H1 (cell line): ENCODE data around the gene SELENBP1. TPM values are rescaled to one million over a fixed set of nuclear protein-coding genes. Genes with fewer than 3 reads are reported as not detected.

Source experiments
- CTCF ChIA-PET: fragments of 300-600 bp; sonication (Branson Sonifier 250); formaldehyde crosslinking; loops from one replicate; lab custom pipeline; 2021; ENCODE audit not compliant: partially characterized antibody; lab: Charles Lee
- POLR2A ChIA-PET: fragments of 300-600 bp; sonication (Branson Sonifier 250); formaldehyde crosslinking; loops from one replicate; lab custom pipeline; 2021; ENCODE audit warnings: inconsistent platforms; ENCODE audit not compliant: partially characterized antibody; lab: Charles Lee
- DNase-seq, 2 experiments: peaks; one replicate each; pipeline versions ENCODE4 v3.0.0 to v3.0.0-alpha.2; 2010 to 2022; ENCODE audit warnings: low spot score in 2 of 2, low read depth in 1 of 2, mixed read lengths in 1 of 2
- FAIRE-seq: peaks from 2 replicates; lab custom pipeline; 2011; peaks lifted over from hg19 to GRCh38; lab: Jason Lieb, UNC
- H2AFZ ChIP-seq: 2 replicates; pipeline ENCODE4 v1.8.1; 2012; ENCODE audit warnings: low read length, inconsistent platforms
- H2AK5ac ChIP-seq: 2 replicates; pipeline ENCODE4 v1.6.1; 2013; ENCODE audit warnings: low read depth, low read length
- H2BK120ac ChIP-seq: replicated peaks from 2 replicates; pipeline ENCODE3; 2013; ENCODE audit warnings: low read depth, low read length, inconsistent platforms
- H2BK12ac ChIP-seq: 2 replicates; pipeline ENCODE4 v1.6.1; 2013; ENCODE audit warnings: low read depth, low read length
- H2BK15ac ChIP-seq: 2 replicates; pipeline ENCODE4 v1.6.1; 2013; ENCODE audit warnings: low read length
- H2BK20ac ChIP-seq: 2 replicates; pipeline ENCODE4 v1.6.1; 2013; ENCODE audit warnings: low read length
- H2BK5ac ChIP-seq: 2 replicates; pipeline ENCODE4 v1.6.1; 2013; ENCODE audit warnings: low read depth, low read length
- H3K14ac ChIP-seq: 2 replicates; pipeline ENCODE4 v1.6.1; 2013; ENCODE audit warnings: inconsistent platforms; ENCODE audit not compliant: insufficient read length
- H3K18ac ChIP-seq: 2 replicates; pipeline ENCODE4 v1.6.1; 2013; ENCODE audit warnings: low read length; ENCODE audit errors: extremely low read depth
- H3K23ac ChIP-seq: 2 replicates; pipeline ENCODE4 v1.6.1; 2013; ENCODE audit warnings: inconsistent platforms; ENCODE audit not compliant: insufficient read length
- H3K23me2 ChIP-seq: 2 replicates; pipeline ENCODE4 v1.6.1; 2013; ENCODE audit warnings: low read depth, low read length
- H3K27ac ChIP-seq: 2 replicates; pipeline ENCODE4 v1.6.1; 2011; ENCODE audit warnings: low read depth, low read length, inconsistent platforms
- H3K27me3 ChIP-seq, 4 experiments: replicated peaks in 1 of 4; 1 replicate in 1 of 4; 2 replicates in 3 of 4; pipeline versions ENCODE4 v1.6.1 to v1.8.1; 2011 to 2013; ENCODE audit warnings: low read length in 3 of 4, mild to moderate bottlenecking in 3 of 4, inconsistent platforms in 2 of 4, mixed read lengths in 2 of 4, moderate library complexity in 1 of 4; ENCODE audit not compliant: control insufficient read depth in 3 of 4, insufficient read depth in 3 of 4; ENCODE audit errors: extremely low read depth in 1 of 4
- H3K36me3 ChIP-seq, 4 experiments: 2 replicates each; pipeline versions ENCODE4 v1.6.1 to v1.8.1; 2011 to 2013; ENCODE audit warnings: mild to moderate bottlenecking in 4 of 4, low read length in 3 of 4, moderate library complexity in 2 of 4, control low read depth in 1 of 4, inconsistent platforms in 1 of 4; ENCODE audit not compliant: insufficient read depth in 4 of 4, control insufficient read depth in 2 of 4
- H3K4ac ChIP-seq: replicated peaks from 2 replicates; pipeline ENCODE3; 2013; ENCODE audit warnings: low read length, low read depth, mixed read lengths, inconsistent platforms; ENCODE audit not compliant: insufficient read length
- H3K4me1 ChIP-seq, 4 experiments: replicated peaks in 1 of 4; 1 replicate in 1 of 4; 2 replicates in 3 of 4; pipeline versions ENCODE4 v1.6.1 to v1.8.1; 2011 to 2013; ENCODE audit warnings: low read length in 3 of 4, inconsistent platforms in 2 of 4, mixed read lengths in 1 of 4; ENCODE audit not compliant: insufficient read depth in 4 of 4, control insufficient read depth in 3 of 4
- H3K4me2 ChIP-seq, 2 experiments: 2 replicates each; pipeline versions ENCODE4 v1.6.1 to v1.8.1; 2011 to 2013; ENCODE audit warnings: low read depth in 2 of 2, low read length in 2 of 2, control low read depth in 1 of 2, inconsistent platforms in 1 of 2, mild to moderate bottlenecking in 1 of 2; ENCODE audit not compliant: insufficient read depth in 1 of 2
- H3K4me3 ChIP-seq, 4 experiments: fragments of 200-600, 300-600 bp in 1 of 4; sonication (generic), shearing (Covaris generic), sonication (Bioruptor Twin) in 1 of 4; 2 replicates each; pipeline versions ENCODE4 v1.5.1 to v1.8.1; 2011 to 2016; ENCODE audit warnings: low read length in 4 of 4, low read depth in 3 of 4, control low read depth in 2 of 4, inconsistent platforms in 2 of 4, mild to moderate bottlenecking in 2 of 4, mixed read lengths in 1 of 4, moderate library complexity in 1 of 4; ENCODE audit not compliant: insufficient read depth in 2 of 4; ENCODE audit errors: extremely low read depth in 1 of 4
- H3K56ac ChIP-seq: replicated peaks from 2 replicates; pipeline ENCODE3; 2013; ENCODE audit warnings: low read depth, mild to moderate bottlenecking, mixed read lengths, low read length, inconsistent platforms; ENCODE audit not compliant: insufficient read length
- H3K79me1 ChIP-seq: 2 replicates; pipeline ENCODE4 v1.6.1; 2013; ENCODE audit warnings: low read depth, low read length, control low read depth
- H3K79me2 ChIP-seq, 2 experiments: 2 replicates each; pipeline versions ENCODE4 v1.6.1 to v1.8.1; 2012 to 2013; ENCODE audit warnings: low read length in 2 of 2, mild to moderate bottlenecking in 2 of 2, inconsistent platforms in 1 of 2; ENCODE audit not compliant: insufficient read depth in 2 of 2, control insufficient read depth in 1 of 2
- H3K9ac ChIP-seq, 4 experiments: replicated peaks in 1 of 4; 1 replicate in 1 of 4; 2 replicates in 3 of 4; pipeline versions ENCODE4 v1.6.1 to v1.8.1; 2011 to 2013; ENCODE audit warnings: low read depth in 3 of 4, low read length in 3 of 4, control low read depth in 2 of 4, mild to moderate bottlenecking in 2 of 4, moderate library complexity in 2 of 4, inconsistent platforms in 1 of 4; ENCODE audit errors: extremely low read depth in 1 of 4
- H3K9me3 ChIP-seq, 2 experiments: 2 replicates each; pipeline versions ENCODE4 v1.6.1 to v1.8.1; 2012 to 2013; ENCODE audit warnings: mild to moderate bottlenecking in 2 of 2, moderate library complexity in 2 of 2, control low read depth in 1 of 2, inconsistent platforms in 1 of 2, low read depth in 1 of 2, low read length in 1 of 2, mixed read lengths in 1 of 2; ENCODE audit not compliant: insufficient read depth in 2 of 2
- H4K20me1 ChIP-seq, 2 experiments: replicated peaks in 1 of 2; 2 replicates each; pipeline versions ENCODE3 to v1.8.1; 2011 to 2013; ENCODE audit warnings: inconsistent platforms in 2 of 2, low read length in 2 of 2, mild to moderate bottlenecking in 1 of 2; ENCODE audit not compliant: insufficient read depth in 2 of 2, control insufficient read depth in 1 of 2
- H4K5ac ChIP-seq: 2 replicates; pipeline ENCODE4 v1.6.1; 2013; ENCODE audit warnings: low read length, low read depth, mixed read lengths, inconsistent platforms; ENCODE audit not compliant: insufficient read length
- H4K8ac ChIP-seq: 2 replicates; pipeline ENCODE4 v1.8.0; 2013; ENCODE audit warnings: mild to moderate bottlenecking, moderate library complexity, low read length, inconsistent platforms; ENCODE audit not compliant: insufficient read depth; ENCODE audit errors: extremely low read depth
- H4K91ac ChIP-seq: replicated peaks from 2 replicates; pipeline ENCODE3; 2013; ENCODE audit warnings: low read length, mixed read lengths, inconsistent platforms; ENCODE audit not compliant: insufficient read length
- CBX8 ChIP-seq: fragments of 300-800, 300-1000 bp; sonication (generic); IDR thresholded peaks from 2 replicates; pipeline ENCODE4 v1.7.1; 2016; ENCODE audit warnings: low read depth, low read length, borderline replicate concordance
- CREB1 ChIP-seq: IDR thresholded peaks from 2 replicates; pipeline ENCODE4 v1.6.1; 2012; ENCODE audit warnings: inconsistent platforms
- JUND ChIP-seq: IDR thresholded peaks from 2 replicates; pipeline ENCODE4 v1.6.1; 2011; ENCODE audit warnings: mild to moderate bottlenecking, improper control_type of control experiment, low read length
- PHF8 ChIP-seq: fragments of 200-600 bp; sonication (generic); conservative IDR thresholded peaks from 2 replicates; pipeline ENCODE4 v1.7.1; 2012; ENCODE audit warnings: low read depth, mild to moderate bottlenecking, inconsistent platforms, low read length, moderate library complexity
- POLR2A ChIP-seq, 2 experiments: IDR thresholded peaks; 1 replicate in 1 of 2; 2 replicates in 1 of 2; pipeline ENCODE4 v1.6.1; 2011; ENCODE audit warnings: low read depth in 2 of 2, low read length in 2 of 2, mild to moderate bottlenecking in 2 of 2; ENCODE audit errors: control extremely low read depth in 1 of 2
- POLR2AphosphoS5 ChIP-seq: IDR thresholded peaks from 2 replicates; pipeline ENCODE4 v1.6.1; 2011; ENCODE audit warnings: low read depth, low read length
- RFX5 ChIP-seq: IDR thresholded peaks from 2 replicates; pipeline ENCODE4 v1.6.1; 2011; ENCODE audit warnings: low read depth, low read length, improper control_type of control experiment, borderline replicate concordance
- RNF2 ChIP-seq: fragments of 200-900, 300-1000 bp; sonication (generic); IDR thresholded peaks from 2 replicates; pipeline ENCODE4 v1.7.1; 2016; ENCODE audit warnings: borderline replicate concordance, low read depth, mild to moderate bottlenecking, antibody characterized with exemption, low read length; ENCODE audit not compliant: poor library complexity, severe bottlenecking; ENCODE audit errors: missing control alignments
- SIN3A ChIP-seq, 2 experiments: IDR thresholded peaks in 1 of 2; conservative IDR thresholded peaks in 1 of 2; 2 replicates each; pipeline ENCODE4 v1.6.1; 2011 to 2012; ENCODE audit warnings: low read length in 2 of 2, improper control_type of control experiment in 1 of 2, low read depth in 1 of 2, mild to moderate bottlenecking in 1 of 2
- TAF1 ChIP-seq: IDR thresholded peaks from 2 replicates; pipeline ENCODE4 v1.6.1; 2011; ENCODE audit warnings: mild to moderate bottlenecking, low read depth, low read length
- TCF12 ChIP-seq: IDR thresholded peaks from 2 replicates; pipeline ENCODE4 v1.6.1; 2011; ENCODE audit warnings: low read depth, mild to moderate bottlenecking, low read length
- WGBS, 2 experiments: shearing (Covaris generic) in 1 of 2; methylation state at CpG; one replicate each; pipeline versions ENCODE4 v1.1.6 to v1.1.7; 2013 to 2015; ENCODE audit warnings: low lambda C conversion rate in 2 of 2, mixed read lengths in 2 of 2, inconsistent platforms in 1 of 2, low coverage in 1 of 2, missing lambda C conversion rate in 1 of 2; ENCODE audit not compliant: insufficient replicate concordance in 2 of 2, insufficient coverage in 1 of 2, insufficient read length in 1 of 2; ENCODE audit errors: extremely low coverage in 1 of 2, missing lambda C conversion rate in 1 of 2; 5-methylcytosine and 5-hydroxymethylcytosine counted together
- polyA plus RNA-seq, 7 experiments: library from polyadenylated mRNA; depleted of rRNA in 3 of 7; stranded (reverse) in 5 of 7; unstranded in 2 of 7; fragments of >200 nt in 5 of 7; fragments of 200-250 nt in 2 of 7; gene quantifications; 1 replicate in 5 of 7; 2 replicates in 1 of 7; 4 replicates in 1 of 7; pipeline versions ENCODE4 v1.2.1 to v1.2.3, GENCODE V29; 2011 to 2013; ENCODE audit warnings: missing spikeins in 2 of 7, mixed read lengths in 2 of 7
- total RNA-seq: library from RNA; stranded (reverse); fragmentation: NEBNext Ultra II Directional; extraction: Animal tissue kit (Norgen Biotek cat#: 25700); gene quantifications from 2 replicates; pipeline ENCODE4 v1.2.1, GENCODE V29; 2021

The SELENBP1 gene
- total and polyA plus RNA-seq, 2 of the 8 experiments (the other 6 are each of a cell fraction or from before 2014, with no cell fraction given): 20.0 to 32.4 TPM

DNA sequence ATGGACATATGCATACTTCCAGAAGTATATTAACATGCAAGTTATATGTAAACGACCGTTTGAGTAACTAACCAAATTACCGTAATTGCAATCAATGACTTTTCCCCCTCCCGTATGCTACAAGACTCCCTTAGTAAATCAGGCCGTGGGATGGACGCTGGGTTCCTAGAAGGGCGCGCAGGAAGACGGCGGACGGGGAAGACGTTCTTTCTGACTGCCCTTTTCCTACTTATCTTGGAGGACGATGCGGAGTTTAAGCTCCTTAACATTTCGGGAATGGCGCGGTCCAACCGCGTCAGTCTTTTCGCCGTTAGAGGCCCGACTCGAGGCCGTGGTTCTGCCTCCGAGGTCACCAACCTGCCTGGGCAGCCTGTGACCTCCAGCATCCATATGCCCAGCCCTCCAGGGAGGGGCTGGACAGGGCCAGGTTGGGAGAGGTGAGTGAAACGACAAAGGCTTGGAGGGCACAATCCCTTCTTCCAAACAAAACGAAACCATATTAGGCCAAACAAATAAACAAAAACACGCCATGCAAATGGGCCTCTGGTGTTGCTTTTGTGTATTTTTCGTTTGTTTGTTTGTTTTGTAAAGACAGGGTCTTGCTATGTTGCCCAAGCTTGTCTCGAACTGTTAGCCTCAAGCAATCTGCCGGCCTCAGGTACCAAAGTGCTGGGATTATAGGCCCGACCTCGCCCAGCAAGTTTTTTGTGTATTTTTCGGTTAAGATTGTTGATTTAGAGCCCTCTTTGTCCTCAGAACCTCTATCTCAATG lies 44.4 kb downstream of the SELENBP1 start:
- Histone ChIP-seq H2BK120ac (no peak overlapping the region), H3K36me3 (peaks cover 3 to 7% (median 4%) of the 10 kb centered on the region in 4 experiments; a peak in 5 of 8 replicates), H4K91ac (no peak overlapping the region), H3K4ac (no peak overlapping the region), H3K27ac (peak overlapping the region; percentile 72), H2AFZ (peak overlapping the region; percentile 88), H3K27me3 (no peaks in the 10 kb centered on the region), H2BK5ac (peak overlapping the region; percentile 84), H4K8ac (peak overlapping the region; percentile 69; the same call in 1 of the 2 replicates), H3K18ac (peak overlapping the region; percentile 63), H2BK12ac (no peak overlapping the region), H3K79me1 (0 out of 2 replicates have a peak, but pooled peaks cover 2% of the 10 kb centered on the region), H3K14ac (no peak overlapping the region), H3K79me2 (peaks cover 0 to 16% of the 10 kb centered on the region in 2 experiments; a peak in 3 of 4 replicates), H3K9ac (peak overlapping the region; percentile 63 to 95 (median 66)), H2BK20ac (no peak overlapping the region), H2BK15ac (no peak overlapping the region), H3K4me3 (peak overlapping the region; percentile 67 to 87 (median 79)), H3K4me1 (peaks cover 2 to 8% (median 5%) of the 10 kb centered on the region in 4 experiments; a peak in 5 of 7 replicates), H4K5ac (peak overlapping the region; percentile 36), H3K9me3 (no peaks in the 10 kb centered on the region), H4K20me1 (no peaks in the 10 kb centered on the region), H3K56ac (peak overlapping the region; percentile 1), H2AK5ac (no peak overlapping the region), H3K23me2 (peaks cover 13% of the 10 kb centered on the region), H3K23ac (no peak overlapping the region), H3K4me2 (peak overlapping the region; percentile 82 to 88)
- ChIA-PET POLR2A (interaction anchor here (1.0 to 5.9 kb wide), 19 partner anchors 10 to 183 kb away, joined by 3 to 46 read pairs (median 7); partner anchors contain the start of genes PSMB4, RFX5 and ZNF687), CTCF (interaction anchor here (0.6 to 11.1 kb wide), 8 partner anchors 9 to 365 kb away, joined by 3 to 79 read pairs (median 4); no protein-coding TSS in a partner anchor)
- 27% methylated on average over 34 of the region's 34 CpGs; no CpG with 5 or more reads in 1 of the 2 experiments for WGBS, 2 experiments
- DNase-seq: peak in 1 of 2 experiments; percentile 72
- FAIRE-seq: no peak
- TF ChIP-seq POLR2A (IDR thresholded peaks at IDR 0.05; ENCODE audit: control extremely low read depth in 1 of 2, low read depth in 2 of 2, low read length in 2 of 2): peak in 1 of 2 experiments; percentile 72; a peak in 1 of 3 replicates
- TF ChIP-seq POLR2AphosphoS5: peak; percentile 58
- TF ChIP-seq SIN3A (conservative IDR thresholded peaks at IDR 0.05 in 1 of 2, IDR thresholded peaks at IDR 0.05 in 1 of 2; ENCODE audit: low read depth in 1 of 2, low read length in 2 of 2): 0 out of 4 replicates have a peak, but pooled peaks of 1 of the 2 experiments have one; percentile 30
- TF ChIP-seq PHF8: peak; percentile 41
- no peak for TF ChIP-seq JUND
- TF ChIP-seq RFX5: 0 out of 2 replicates have a peak, but pooled peaks have one; percentile 11
- no peak for TF ChIP-seq RNF2
- TF ChIP-seq TCF12: no peak
- TF ChIP-seq TAF1: 0 out of 2 replicates have a peak, but pooled peaks have one; percentile 1
- peak; percentile 85 for TF ChIP-seq CREB1
- TF ChIP-seq CBX8: no peak
